ENCODE data around the gene NCAPH2. TPM values are rescaled to one million over a fixed set of nuclear protein-coding genes. Genes with fewer than 3 reads are reported as not detected.

The NCAPH2 gene
- total and polyA plus RNA-seq, 2 of the 13 experiments (the other 11 are each of a cell fraction or from before 2014, with no cell fraction given): 28.1 to 64.4 TPM

GRCh38 chr22:50526834-50527801, 19.1 kb downstream of the NCAPH2 start (continued):
- 0 out of 2 replicates have a peak, but pooled peaks have one; percentile 5 for TF ChIP-seq ZFP90 (CRISPR knock-in tag; IDR thresholded peaks at IDR 0.05; ENCODE audit: borderline replicate concordance)
- TF ChIP-seq TEF (CRISPR knock-in tag; IDR thresholded peaks at IDR 0.05): no peak
- no peak for TF ChIP-seq ZNF773 (CRISPR knock-in tag; IDR thresholded peaks at IDR 0.05; ENCODE audit: borderline replicate concordance)
- TF ChIP-seq NPAS2 (CRISPR knock-in tag; IDR thresholded peaks at IDR 0.05; ENCODE audit: borderline replicate concordance): no peak
- no peak for TF ChIP-seq WIZ (CRISPR knock-in tag; IDR thresholded peaks at IDR 0.05)
- TF ChIP-seq ZBTB7A (CRISPR knock-in tag; IDR thresholded peaks at IDR 0.05): no peak
- TF ChIP-seq SNAPC4 (CRISPR knock-in tag; IDR thresholded peaks at IDR 0.05): peak; percentile 64; the same call in 1 of the 2 replicates
- TF ChIP-seq BORCS8-MEF2B (CRISPR knock-in tag; IDR thresholded peaks at IDR 0.05): no peak
- TF ChIP-seq ZNF564 (CRISPR knock-in tag; IDR thresholded peaks at IDR 0.05): no peak; the same call in 1 of the 2 replicates
- TF ChIP-seq, protein P1, sequence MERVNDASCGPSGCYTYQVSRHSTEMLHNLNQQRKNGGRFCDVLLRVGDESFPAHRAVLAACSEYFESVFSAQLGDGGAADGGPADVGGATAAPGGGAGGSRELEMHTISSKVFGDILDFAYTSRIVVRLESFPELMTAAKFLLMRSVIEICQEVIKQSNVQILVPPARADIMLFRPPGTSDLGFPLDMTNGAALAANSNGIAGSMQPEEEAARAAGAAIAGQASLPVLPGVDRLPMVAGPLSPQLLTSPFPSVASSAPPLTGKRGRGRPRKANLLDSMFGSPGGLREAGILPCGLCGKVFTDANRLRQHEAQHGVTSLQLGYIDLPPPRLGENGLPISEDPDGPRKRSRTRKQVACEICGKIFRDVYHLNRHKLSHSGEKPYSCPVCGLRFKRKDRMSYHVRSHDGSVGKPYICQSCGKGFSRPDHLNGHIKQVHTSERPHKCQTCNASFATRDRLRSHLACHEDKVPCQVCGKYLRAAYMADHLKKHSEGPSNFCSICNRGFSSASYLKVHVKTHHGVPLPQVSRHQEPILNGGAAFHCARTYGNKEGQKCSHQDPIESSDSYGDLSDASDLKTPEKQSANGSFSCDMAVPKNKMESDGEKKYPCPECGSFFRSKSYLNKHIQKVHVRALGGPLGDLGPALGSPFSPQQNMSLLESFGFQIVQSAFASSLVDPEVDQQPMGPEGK (CRISPR knock-in tag; IDR thresholded peaks at IDR 0.05): peak; percentile 29; the same call in 1 of the 2 replicates
- no peak for TF ChIP-seq NFYB (CRISPR knock-in tag; IDR thresholded peaks at IDR 0.05)
- TF ChIP-seq CBX1 (IDR thresholded peaks at IDR 0.05; ENCODE audit: low read depth): no peak
- TF ChIP-seq PHF8 (CRISPR knock-in tag; IDR thresholded peaks at IDR 0.05): peak; percentile 38
- TF ChIP-seq AHR (CRISPR knock-in tag; IDR thresholded peaks at IDR 0.05): no peak
- TF ChIP-seq TSC22D2 (CRISPR knock-in tag; IDR thresholded peaks at IDR 0.05; ENCODE audit: borderline replicate concordance): no peak
- 0 out of 2 replicates have a peak, but pooled peaks have one; percentile 57 for TF ChIP-seq ZNF251 (CRISPR knock-in tag; IDR thresholded peaks at IDR 0.05)
- TF ChIP-seq FOXM1 (CRISPR knock-in tag; IDR thresholded peaks at IDR 0.05): no peak
- no peak for TF ChIP-seq CREBL2 (CRISPR knock-in tag; IDR thresholded peaks at IDR 0.05; ENCODE audit: borderline replicate concordance)
- peak; percentile 61; the same call in 1 of the 2 replicates for TF ChIP-seq DPF2 (CRISPR knock-in tag; IDR thresholded peaks at IDR 0.05; ENCODE audit: borderline replicate concordance, low read depth)

Data from HepG2 (cell line).